SK-N-SH treated with all-trans-retinoic acid at 6 μM for 48 hours (cell line): Measurements from ENCODE around the gene TULP1.

Experiments
- CSDC2 ChIP-seq: fragments of 250-450 bp; sonication (Bioruptor Pico); IDR thresholded peaks from 2 replicates; pipeline ENCODE4 v1.5.0; 2020; ENCODE audit warnings: mild to moderate bottlenecking, moderate library complexity
- CSRNP3 ChIP-seq: fragments of 250-450 bp; sonication (Bioruptor Pico); IDR thresholded peaks from 2 replicates; pipeline ENCODE4 v1.5.1; 2021; ENCODE audit warnings: mild to moderate bottlenecking, moderate library complexity
- TSHZ2 ChIP-seq: fragments of 250-450 bp; sonication (Bioruptor Pico); IDR thresholded peaks from 2 replicates; pipeline ENCODE4 v1.5.0; 2020; ENCODE audit warnings: mild to moderate bottlenecking, moderate library complexity

- TF ChIP-seq TSHZ2 (CRISPR knock-in tag) (no peak), CSDC2 (CRISPR knock-in tag) (no peak), CSRNP3 (no peak)
Measured at GRCh38 chr6:35533981-35534380, 21.3 kb upstream of the TULP1 start.
